LHCN-M2 (cell line): ENCODE data around the gene ADGRF4. TPM values are rescaled to one million over a fixed set of nuclear protein-coding genes. Genes with fewer than 3 reads are reported as not detected.

Experiments
- DNase-seq: peaks from one replicate; pipeline ENCODE4 v3.0.0-alpha.2; 2012; ENCODE audit warnings: low read depth
- polyA plus RNA-seq: library from polyadenylated mRNA; unstranded; fragments of >200 nt; gene quantifications from one replicate; pipeline ENCODE4 v1.2.1, GENCODE V29; 2012; ENCODE audit warnings: missing spikeins
- total RNA-seq: library from RNA; depleted of rRNA; stranded (reverse); fragments of >200 nt; gene quantifications from 2 replicates; pipeline ENCODE4 v1.2.3, GENCODE V29; 2014; rRNA removed

Gene ADGRF4, protein sequence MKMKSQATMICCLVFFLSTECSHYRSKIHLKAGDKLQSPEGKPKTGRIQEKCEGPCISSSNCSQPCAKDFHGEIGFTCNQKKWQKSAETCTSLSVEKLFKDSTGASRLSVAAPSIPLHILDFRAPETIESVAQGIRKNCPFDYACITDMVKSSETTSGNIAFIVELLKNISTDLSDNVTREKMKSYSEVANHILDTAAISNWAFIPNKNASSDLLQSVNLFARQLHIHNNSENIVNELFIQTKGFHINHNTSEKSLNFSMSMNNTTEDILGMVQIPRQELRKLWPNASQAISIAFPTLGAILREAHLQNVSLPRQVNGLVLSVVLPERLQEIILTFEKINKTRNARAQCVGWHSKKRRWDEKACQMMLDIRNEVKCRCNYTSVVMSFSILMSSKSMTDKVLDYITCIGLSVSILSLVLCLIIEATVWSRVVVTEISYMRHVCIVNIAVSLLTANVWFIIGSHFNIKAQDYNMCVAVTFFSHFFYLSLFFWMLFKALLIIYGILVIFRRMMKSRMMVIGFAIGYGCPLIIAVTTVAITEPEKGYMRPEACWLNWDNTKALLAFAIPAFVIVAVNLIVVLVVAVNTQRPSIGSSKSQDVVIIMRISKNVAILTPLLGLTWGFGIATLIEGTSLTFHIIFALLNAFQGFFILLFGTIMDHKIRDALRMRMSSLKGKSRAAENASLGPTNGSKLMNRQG
- total RNA-seq = under 0.01 and 0.13 TPM in 2 replicates
- not detected for polyA plus RNA-seq

DNA sequence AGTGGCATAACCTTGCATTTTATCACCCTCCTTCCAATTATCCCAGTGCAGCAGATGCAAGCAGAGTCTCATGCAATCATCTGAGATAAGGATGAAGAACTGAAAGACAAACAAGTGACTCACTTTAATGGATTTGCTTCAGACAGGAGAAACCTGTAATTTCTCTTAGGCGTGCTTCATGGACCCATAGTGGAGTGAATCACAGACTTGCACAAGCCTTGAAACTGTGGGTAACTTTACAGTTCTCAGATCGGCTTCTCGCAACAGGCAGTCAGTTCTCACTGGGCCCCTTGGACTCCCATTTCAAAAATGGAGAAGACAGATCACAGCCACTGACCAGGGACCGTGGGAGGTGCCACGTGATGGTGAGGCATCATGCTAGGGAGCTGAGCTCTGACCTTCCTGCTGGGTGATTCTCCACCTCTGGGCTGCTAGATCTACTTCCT, at the start of gene ADGRF4:
ADGRF4 (plus strand) TSS at position 239 of the 446 bp plus-strand sequence. CDS start 8,666 bp downstream, outside the sequence.
- peak; percentile 64 for DNase-seq

DNA sequence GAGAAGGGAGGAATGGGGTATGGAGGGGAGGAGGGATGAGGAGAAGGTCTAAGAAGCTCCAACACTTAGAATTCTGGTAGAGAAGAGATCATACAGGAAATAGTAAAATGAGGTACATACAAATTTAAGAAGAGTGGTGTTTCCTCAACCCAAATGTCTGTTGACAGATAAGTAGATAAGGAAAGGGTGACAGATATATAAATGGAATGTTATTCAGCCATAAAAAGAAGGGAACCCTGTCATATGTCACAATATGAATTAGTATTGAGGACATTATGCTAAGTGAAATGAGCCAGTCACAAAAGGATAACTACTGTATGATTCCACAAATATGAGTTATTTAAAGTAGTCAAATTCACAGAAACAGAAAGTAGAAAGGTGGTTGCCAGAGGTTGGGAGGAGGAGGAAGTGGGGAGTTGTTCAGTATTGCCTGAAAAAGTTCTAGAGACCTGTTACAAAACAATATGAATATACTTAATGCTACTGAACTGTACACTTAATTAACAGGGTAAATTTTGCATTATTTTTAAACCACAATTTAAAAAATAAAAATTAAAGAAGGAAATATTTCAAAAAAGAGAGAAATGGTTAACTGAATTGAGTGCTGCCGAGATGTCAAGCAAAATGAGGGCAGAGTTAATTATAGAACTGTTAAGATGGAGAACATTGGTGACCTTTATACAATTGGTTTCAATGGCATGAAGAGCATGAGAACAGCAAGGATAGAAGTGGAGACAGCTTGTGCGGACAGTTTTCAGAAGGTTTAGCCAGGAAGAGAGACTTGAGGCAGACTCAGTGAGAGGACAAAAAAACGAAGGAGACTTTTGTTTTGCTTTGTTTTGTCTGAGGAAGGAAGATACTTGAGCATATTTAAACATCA, 47.6 kb upstream of the ADGRF4 start:
- no peak for DNase-seq

DNA sequence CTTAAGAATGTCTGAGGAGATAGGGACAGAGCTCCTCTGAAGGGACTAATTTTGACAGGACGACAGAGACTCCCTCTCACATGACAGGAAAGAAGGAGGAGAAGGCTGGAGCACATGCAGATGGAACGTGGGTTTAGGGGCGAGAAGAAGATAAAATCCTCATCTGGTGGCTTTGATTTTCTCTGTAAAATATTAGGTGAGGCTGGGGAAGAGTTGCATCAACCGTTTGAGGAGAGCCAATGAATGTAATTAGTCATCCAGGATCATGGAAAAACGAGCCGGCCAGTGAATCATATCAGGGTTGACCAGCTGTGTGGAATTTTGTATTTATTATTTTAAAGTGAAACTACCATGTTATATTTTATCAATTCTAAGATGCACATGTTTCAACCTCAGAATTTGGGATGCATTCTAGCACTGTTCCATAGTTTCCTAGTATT, 46.9 kb upstream of the ADGRF4 start:
- peak; percentile 58 for DNase-seq

DNA sequence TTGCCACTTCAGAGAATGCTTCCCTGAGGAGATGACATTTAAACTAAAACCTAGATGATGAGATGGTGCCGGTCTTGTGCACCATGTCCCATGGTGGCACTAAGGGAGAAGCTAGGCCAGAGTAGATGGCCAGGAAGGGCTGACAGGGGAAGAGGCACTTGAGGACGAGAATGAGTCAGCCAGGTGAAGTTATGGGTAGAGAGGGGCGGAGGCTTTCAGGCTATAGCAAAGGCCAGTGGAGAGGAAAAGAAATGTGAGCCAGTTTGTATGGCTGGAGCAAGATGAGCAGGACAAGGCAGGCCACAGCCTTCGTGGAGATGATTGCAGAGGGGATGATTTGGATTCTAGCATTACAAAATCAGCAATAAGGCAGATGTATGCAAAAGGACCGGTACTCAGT, 44.7 kb upstream of the ADGRF4 start:
- no peak for DNase-seq

DNA sequence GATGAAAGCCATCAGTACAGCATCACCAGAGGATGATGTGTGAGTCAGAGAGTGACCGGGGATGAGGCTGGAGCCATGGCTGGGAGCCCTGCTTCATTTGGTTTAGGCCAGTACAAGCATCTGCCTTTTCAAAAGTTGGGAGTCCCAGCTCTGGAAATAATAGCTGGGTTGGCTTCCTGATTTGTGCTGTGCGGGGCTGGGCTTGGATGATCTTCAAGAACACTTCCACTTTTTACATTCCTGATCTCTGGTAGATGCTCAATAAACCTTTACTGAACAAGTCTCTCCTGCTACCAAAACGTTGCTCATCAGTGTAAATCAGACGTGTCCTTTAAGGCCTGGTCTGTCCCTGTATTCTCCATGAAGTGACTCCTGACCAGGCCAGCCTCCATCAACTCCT, 44.1 kb upstream of the ADGRF4 start:
- DNase-seq = no peak

DNA sequence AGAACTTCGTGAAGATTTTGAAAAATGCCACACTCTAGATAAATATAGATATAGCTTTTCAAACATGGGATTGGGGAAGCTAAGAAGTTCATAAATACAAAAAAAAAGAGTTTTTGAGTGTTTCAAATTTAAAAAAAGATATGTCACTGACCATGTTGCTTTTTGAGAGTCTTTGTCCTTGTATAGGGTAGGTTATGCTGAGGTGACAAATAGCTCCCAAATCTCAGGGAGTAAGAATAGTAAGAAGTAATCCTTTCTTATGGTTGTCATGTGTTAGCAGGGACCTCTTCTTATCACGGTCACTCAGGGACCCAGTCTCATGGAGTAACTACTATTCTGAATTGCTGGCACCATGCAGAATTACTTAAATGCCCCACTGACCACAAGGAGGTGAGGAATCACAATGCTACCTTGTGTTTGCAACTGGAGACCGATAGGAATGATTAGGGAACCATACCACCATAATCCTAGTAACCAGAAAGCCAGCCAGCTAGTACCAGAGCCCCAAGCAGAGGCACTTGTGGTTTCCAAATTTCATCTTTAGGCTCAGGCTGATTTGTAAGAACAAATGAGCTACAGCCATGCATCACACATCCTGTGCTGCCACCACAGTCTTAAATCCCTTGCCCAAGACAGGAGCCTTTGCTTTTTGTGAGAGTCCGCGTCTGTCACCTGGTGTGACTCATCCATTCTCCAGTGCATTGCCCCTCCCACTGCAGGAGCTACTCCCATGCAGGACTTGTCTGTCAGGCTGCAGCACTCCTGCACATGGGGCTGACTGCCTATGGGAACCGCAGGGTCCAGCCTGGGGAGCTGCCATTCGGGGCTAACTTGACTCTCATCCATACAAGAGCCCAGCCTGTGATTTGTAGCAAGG, 42.4 kb upstream of the ADGRF4 start:
- DNase-seq = peak; percentile 65

DNA sequence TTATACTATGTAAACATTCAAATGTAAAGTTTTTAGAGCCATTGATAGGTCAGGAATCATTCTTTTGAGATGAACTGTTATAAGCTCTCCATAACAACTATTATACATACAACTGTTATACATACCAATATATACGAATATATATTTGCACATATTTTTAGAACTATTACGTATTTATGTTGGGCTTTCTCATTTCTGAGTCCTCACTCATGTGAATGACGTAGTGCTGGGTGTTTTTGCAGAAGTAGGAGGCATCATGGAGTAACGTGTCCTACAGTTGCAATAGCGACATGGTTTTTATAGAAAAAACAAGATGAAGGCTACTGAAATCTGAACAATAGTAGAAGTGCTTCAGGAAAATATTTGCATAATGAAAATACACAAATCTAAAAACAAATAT, 36.4 kb upstream of the ADGRF4 start:
- no peak for DNase-seq

DNA sequence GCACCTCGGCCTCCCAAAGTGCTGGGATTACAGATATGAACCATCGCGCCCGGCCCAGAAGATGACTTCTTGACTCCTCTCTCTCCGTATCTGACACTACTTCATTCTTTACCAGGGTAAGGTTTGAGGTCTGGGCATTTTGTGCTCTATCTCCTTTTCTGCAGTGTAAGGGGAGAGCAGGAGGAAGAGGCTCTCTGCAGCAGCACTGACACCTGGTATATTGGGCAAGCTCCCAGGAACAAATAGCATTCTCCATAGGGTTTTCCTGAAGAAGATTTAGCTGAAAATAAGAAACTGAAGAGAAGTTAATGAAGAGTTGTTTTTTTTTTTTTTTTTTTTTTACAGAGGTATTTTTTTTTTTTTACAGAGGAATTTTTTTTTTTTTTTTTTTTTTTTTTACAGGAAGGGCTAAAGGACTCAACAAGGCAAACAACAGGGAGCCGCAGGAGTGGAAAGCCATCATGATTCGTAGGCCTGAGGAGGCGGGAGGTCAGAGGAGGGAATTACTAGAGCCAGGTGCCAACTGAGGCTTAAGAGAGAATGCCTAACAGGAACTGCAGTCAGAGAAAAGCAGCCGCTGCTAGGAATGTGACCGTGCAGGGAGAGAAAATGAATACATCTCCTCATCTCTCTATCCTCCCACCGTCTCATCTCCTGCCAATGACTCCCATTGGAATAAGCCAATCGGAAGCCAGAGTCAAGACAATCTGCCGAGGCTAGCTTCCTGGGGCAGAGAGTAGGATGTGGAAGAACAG, 34.7 kb upstream of the ADGRF4 start:
- no peak for DNase-seq

DNA sequence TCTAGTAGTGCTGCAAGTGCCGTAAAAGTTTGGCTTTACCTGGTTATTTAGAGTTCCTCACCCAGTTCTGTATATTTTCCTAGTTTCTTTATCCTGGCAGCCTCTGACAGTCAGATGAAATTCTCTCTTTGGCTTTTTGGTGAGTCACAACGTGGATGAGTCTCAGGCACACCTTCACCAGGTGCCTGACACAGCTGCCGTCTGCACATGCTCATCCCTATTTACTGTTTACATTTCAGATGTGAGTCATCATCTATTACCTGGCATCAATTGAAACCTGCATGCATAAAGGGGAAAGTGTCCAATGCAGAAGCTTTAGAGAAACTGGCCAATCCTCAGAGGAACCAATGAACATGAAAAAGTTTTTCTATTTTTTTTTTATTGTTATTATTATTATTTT, 33.3 kb upstream of the ADGRF4 start:
- DNase-seq = no peak

DNA sequence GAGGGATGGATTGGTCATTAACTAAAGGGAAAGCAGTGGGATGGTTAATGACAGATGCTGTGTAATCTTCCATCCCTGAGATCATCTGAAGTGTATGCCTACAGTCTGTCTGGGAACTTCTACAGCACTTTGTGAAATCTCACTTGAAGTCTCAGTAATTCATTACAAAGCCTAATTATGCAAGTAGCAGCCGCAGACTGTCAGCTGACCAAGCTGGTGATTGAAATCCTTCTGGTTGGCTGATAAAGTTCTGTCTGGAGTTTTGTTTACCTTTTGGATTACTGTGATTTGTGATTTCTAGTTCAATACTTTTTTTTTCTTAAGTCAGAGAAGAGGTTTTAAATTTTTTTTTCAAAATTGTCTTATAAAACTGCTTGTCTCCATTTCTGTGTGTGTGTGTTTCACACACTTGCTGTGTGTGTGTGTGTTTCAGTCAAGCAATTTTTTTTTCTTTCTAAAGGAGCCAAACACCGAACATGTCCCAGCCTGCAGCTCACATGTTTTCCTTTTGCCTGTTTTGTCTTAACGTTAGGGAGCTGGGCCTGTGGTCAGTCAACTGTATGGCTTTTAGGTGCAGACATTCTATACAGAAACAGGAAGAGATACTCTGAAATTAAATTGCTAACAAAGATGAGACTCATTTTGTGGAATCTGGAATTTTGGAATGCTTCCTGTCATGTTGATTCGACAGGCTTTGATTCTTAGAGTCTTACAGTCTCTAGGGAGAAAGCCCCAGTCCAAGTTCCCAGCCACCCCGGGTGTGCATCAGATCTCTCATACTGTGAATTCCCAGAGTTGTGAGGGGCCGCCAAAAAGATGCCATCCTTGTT, 28.5 kb upstream of the ADGRF4 start:
- DNase-seq = peak; percentile 43

DNA sequence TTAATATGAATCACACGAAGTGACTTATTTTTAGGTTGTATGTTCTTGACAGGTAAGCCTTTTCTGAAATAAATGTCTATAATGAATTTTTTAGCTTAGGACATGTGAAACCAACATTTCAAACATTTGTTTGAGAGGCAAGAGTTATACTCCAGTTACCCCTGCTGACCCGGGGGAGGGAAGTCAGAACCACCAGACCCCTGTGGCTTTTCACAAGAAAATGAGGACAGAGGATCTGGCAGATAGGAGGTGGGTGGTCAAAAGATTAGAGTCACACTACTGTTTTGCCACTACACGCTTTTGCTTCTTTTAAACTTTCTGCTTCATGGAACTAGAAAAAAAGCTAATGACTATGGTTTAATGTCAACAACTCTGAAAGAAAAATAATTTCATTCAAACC, 27.5 kb upstream of the ADGRF4 start:
- no peak for DNase-seq

DNA sequence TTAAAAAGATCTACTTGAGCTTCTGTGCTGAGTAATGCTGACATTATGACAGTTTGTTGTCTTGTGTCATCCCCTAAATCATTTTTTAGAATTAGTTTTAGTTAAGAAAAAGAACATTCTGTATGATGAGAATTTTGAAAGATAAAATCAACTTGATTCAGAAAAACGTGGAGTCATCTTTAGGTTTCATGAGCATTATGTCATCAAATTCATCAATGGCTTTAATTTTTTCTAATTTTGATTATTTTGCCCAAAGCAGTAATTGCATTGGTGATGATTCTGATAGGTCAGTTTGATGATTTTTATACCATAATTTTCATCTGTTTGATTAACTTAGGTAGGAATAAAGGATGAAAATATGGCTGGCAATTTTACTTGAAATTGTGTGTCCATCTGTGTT, 26.6 kb upstream of the ADGRF4 start:
- no peak for DNase-seq

DNA sequence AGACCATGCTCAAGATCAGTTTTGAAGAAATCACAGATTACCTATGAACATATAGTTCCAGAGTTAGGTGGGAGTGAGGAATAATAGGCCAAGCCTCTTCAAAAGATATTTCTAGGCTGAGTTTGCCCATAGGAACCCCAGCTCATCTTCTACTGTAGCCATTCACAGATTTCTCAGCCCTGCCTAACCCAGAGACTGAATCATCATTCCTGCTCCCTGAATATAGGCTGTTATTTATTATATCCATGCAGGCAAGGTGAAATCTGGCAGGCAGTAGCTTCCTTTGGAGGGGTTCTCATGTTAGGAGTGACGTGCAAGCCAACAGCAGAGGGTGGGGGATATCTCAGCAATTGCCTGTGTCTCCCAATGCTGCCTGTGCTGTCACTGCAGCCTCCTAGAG, 25.6 kb upstream of the ADGRF4 start:
- peak; percentile 13 for DNase-seq

DNA sequence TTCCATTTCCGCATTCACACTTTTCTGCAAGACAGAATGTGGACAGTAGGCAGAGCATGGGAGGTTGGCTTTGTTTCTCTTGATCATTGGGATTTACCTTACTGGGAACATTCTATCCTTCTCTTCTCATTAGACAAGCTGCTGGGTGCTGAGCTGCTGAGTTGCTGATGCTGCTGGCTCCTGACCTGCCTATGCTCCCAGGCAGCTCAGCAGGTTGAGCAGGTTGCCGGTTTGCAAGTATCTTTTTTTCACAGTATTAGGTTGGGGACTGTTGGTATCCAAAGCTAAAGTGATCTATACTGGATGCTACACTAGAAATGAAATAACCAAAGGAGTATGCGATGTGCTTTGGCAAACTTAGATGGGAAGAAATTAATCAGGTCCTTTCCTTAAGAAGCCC, 23.7 kb upstream of the ADGRF4 start:
- DNase-seq = no peak

DNA sequence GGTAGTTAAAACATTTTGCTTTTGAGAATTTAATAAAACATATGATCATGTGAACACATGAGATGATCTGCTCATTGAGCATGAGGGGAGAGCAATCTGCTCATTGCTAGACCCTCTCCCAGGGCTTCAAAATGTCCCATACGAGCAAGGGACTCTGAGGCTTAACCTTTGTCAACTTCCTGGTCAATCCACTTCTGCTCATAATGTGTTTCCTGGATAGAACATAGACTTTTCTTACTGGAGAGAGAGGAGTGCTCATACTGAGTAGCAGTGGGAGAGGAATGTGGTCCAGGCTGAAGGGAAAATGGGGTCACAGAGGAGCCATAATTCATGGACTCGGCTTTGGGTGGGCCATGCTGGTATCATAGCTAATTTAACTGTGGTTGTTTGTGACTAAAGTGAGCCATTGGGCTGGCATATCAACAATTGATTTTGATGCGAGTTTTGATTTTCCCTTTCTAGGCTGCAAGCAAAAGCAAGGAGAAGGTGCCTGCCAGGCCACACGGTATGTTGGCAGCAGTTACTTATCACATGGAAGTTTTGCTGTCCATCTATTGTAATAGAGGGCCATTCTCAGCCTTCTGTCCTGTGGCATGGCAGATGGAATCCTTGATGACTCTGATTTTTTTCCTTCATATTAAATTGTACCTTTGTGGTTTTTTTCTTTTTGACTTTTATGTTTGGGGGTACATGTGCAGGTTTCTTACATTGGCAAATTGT, 20.8 kb upstream of the ADGRF4 start:
- no peak for DNase-seq

DNA sequence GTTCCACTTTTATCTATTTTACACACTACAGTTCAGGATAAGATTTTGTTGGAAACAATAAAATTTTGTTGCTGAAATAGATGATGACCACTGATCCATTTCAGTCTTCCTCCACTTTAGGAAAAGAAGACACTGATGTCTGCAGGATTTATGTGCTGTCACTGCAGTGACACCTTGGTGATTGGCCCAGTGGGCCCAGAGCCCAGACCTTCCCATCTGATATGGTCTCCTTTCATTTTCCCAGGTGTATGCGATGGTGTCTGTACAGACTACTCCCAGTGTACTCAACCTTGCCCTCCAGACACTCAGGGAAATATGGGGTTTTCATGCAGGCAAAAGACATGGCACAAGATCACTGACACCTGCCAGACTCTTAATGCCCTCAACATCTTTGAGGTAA, 19.6 kb upstream of the ADGRF4 start:
- DNase-seq = no peak

DNA sequence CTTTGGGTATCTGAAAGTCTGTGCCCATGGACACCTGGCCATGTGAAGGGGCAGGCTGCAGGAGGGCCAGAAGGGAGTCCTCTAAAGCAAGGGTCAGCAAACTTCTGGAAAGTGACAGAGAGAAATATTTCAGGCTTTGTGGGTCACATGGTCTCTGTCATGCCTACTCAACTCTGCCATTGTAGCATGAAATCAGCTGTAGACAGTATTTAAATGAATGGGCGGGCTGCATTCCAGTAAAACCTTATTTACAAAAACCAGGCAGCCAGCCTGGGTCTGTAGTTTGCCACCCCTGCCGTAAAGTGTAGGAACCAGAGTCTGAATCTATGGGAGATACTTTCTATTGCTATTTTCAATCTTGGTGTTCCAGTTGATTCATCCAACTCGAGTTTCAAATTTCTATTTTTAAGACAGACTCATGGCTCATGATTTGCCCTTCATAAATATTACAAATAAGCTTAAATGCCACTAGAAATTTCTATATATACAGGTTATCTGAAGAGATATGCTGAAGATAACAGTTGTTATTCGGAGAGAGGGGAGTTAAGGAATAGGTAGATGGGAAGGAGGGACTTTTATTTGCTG, 19.0 kb upstream of the ADGRF4 start:
- no peak for DNase-seq

DNA sequence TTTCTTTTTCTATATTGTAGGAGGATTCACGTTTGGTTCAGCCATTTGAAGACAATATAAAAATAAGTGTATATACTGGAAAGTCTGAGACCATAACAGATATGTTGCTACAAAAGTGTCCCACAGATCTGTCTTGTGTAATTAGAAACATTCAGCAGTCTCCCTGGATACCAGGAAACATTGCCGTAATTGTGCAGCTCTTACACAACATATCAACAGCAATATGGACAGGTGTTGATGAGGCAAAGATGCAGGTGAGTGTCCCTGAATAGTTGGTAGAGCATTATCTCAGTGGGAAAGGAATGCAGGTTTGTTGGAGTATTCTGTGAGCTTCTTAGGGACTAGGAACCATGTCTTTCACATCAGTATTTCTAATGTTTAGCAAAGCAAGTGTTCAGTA, 18.3 kb upstream of the ADGRF4 start:
- DNase-seq = no peak
